HG03108 (cell line): Measurements from ENCODE around the gene PRR15L.
A peak's percentile ranks its signal among the peaks of the same experiment; 100 is the strongest.

Experiments used
- ATAC-seq: cut with Tn5 transposase; IDR thresholded peaks from one replicate; pipeline ENCODE4 v1.9.1; 2021; ENCODE audit warnings: moderate library complexity; ENCODE audit not compliant: unreplicated experiment

PRR15L gene

DNA sequence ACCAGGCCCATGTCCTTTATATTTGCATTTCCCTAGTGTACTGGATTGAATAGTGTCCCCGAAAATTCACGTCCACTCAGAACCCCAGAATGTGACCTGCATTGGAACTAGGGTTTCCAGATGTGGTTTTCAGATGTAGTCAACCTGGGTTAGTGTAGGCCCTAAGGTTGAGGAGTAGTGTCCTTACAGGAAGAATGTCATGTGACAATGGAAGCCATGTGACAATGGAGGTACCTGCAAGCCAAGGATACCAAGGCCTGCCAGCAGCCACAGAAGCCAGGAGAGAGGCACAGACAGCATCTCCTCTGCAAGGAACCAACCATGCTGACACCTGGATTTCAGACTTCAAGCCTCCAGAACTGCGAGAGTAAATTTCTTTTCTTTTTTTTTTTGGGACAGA, 5.2 kb upstream of the PRR15L start:
- ATAC-seq = no peak

DNA sequence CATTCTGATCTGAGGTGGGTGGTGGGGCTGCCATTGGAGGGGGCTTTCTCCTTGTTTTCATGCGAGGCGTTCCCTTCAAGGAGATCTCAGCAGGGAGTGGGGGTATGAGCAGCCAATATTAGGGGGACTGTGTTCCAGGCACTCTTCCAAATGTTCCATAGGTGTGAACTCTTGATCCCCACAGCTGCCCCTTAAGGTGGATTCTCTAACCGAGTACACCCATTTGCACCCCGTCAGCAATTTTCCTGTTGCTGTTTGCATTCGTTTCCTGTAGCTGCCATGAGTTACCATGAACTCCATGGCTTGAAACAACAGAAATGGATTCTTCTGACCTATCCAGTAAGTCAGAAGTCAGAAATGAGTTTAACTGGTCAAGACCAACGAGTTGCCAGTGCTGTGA, 3.7 kb upstream of the PRR15L start:
- no peak for ATAC-seq

- no peak for ATAC-seq
Observed at GRCh38 chr17:47959825-47960655, 2.4 kb upstream of the PRR15L start.

DNA sequence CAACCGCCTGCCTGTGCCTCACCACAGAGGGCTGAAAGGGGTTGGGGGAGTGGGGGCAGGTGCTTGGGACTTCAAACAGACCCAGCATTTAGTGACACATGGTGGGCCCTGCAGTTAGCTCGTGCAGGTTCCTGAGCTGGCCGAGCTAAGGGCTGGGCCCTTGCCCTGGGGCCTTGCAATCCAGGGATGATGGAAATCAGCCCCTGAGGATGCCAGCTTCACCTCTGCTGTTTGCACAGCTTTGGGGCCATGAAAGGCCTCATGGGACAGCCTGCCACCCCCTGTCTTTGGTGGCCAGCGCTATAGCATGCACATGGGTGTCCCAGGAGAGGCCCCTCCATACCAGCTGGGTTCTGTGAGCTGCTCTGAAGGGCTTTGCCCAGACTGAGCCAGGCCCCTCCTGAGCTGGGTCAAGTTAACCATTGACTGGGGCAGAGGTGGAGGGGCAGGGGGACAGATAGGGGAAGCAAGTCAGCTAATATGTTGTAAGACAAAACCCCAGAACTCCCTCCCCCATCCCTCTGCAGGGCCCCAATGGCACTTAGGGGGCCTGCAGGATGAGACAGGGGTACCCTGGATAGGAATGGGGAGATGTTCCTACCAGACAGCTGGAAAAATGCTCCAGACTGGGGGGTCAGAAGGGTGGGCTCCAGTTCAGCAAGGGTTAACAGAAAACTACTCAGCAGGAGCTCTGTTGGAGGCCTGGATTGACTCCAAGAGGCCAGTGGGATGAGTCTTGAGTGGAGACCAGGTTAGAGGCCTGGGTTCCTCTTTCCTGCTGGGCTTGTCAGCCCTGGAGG, 692 bp downstream of the PRR15L start:
- no peak for ATAC-seq

- ATAC-seq = no peak
Observed at GRCh38 chr17:47955497-47956461, 1.9 kb downstream of the PRR15L start.

GRCh38 chr17:47953909-47954308, 3.8 kb downstream of the PRR15L start:
- ATAC-seq = no peak

GRCh38 chr17:47952171-47953021, 5.3 kb downstream of the PRR15L start:
- ATAC-seq = no peak

DNA sequence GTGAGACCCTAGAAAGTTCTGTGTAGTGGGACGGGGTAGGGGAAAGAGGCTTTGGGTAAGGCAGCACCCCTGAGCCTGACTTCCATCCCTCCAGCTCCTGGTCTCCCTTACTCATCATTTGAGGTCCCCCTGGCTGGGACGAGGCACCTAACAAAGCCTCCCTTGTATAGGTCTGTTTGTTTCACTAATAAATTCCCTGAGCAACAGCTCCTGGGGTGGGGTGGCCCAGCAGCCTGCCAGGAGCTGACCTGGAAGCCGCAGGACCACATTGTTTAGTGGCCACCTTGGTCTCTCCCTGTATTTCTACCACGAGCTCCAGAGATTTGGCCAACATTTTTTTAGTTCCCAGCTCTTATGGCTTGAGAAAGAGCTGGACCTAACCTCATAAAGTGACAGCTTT, 7.2 kb downstream of the PRR15L start:
- ATAC-seq = no peak

GRCh38 chr17:47949946-47950345, 7.7 kb downstream of the PRR15L start:
- ATAC-seq = no peak

DNA sequence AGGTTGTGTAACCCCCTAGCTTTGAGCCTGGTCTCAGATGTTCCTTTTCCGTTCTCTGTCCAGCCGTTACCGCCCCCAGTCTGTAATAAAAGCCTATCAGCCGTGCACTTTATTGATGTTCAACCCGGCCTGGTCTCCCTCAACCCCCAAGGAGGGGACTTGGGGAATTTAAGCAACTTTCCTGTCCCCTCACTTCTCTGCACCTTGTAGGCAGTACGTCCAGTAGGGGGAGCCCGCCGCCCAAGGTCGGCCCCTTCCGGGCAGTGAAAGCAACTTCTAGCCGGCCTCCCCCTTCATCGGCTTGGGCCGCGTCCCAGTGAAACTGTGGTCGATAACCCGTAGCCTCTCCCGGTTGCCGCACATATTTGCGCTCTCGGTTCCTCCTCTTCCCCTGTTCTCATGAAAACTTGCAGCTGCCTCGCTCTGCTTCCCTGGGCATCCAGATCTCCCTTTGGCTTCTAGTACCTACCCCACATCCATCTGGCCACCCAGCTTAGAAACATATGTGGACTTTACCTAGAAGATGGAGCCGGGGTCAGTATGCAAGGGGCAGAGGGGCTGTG, 8.4 kb downstream of the PRR15L start:
- peak; percentile 49 for ATAC-seq

DNA sequence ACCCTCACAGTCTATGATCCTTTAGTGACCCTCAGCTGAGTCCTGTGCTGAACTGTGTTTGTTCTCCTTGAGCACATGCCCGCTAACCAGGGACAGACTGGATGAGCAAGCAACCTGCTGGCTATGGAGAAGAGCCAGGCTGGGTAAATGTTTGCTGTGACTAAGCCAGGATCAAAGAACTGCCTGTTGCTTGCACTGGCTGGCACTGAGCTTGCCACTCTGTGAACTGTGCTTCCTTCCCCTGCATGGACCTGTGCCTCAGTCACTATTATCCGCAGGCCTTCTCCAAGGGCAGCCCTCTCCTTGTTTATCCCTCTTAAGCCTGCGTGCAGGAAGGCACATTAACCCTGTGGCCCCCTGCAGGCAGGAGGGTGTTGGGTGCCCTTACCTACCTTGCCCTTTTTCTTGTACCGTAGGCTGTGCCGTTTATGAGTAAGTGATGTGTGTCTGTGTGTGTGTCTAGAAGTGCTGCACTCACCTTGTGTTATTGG, 8.9 kb downstream of the PRR15L start:
- ATAC-seq = no peak

GRCh38 chr17:47946929-47947397, 10.7 kb downstream of the PRR15L start:
- peak; percentile 39 for ATAC-seq

GRCh38 chr17:47946516-47946915, 11.2 kb downstream of the PRR15L start:
- ATAC-seq = no peak

DNA sequence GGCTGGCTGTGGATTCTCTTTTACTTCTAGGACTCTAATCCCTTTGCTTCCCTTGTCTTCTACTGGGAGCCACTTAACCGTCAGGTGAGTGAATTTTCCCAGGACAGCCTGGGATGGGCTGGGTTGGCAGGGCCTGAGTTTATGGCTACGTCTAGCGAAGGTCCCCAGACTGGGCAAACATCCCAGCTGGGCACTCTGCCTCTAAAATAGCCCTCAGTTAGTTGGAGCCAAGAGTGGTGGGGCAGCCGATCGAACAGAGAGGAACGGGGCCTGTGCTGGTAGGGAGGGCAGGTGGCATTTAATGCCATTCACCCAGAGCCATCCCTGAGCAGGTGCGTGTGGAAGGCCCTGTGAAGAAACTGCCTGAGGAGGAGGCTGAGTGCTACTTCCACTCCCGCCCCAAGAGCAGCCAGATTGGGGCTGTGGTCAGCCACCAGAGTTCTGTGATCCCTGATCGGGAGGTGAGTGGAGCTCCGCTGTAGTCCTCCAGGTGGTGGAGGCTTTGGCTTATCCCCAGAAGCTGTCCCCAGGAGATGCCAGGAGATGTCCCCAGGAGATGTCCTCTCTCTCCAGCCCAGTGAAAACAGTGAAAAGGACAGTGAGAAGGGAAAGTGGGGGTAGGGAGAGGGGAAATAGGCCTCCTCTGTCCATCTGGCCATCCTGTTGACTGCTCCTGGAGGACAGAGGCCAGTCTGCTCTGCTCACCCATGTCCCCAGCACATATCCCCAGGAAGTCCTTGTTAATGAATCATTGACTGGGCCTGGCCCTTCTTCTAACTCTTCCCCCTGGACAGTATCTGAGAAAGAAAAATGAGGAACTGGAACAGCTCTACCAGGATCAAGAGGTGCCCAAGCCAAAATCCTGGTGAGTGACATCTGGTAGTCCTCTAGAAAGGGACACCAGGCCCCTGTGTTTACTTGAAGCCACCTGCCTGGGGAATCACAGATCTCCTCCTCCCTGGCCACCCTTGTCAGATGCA, 11.9 kb downstream of the PRR15L start:
- ATAC-seq = no peak

- ATAC-seq = no peak
Observed at GRCh38 chr17:47945080-47945479, 12.6 kb downstream of the PRR15L start.

GRCh38 chr17:47942568-47942967, 15.1 kb downstream of the PRR15L start:
- no peak for ATAC-seq

DNA sequence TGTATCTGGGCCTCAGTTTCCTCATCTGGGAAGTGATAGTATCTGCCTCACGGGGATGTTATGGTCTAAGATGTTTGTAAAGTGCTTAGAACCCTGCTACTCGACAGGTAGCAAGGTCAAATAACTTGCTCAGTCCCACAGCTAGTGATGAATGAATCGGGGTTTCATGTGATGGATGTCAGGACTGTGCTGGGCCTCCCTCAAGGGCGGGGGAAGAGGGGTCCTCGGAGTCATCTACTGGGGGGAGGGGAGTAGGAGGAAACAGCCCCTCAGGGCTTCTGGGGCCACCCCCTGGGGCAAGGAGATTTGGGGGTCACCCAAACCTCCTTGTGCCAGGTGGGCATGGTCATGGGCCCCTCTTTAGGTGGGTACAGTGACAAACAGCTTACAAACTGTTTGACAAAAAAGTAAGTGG, 15.6 kb downstream of the PRR15L start:
- no peak for ATAC-seq
